ENCODE data around the gene CASQ2.
A peak's percentile ranks its signal among the peaks of the same experiment; 100 is the strongest.

Gene CASQ2

GRCh38 chr1:115660151-115660550 is 108.4 kb downstream of the CASQ2 start:
- no peak for DNase-seq (ENCODE audit: low read depth)

GRCh38 chr1:115658646-115659045 is 109.9 kb downstream of the CASQ2 start:
- no peak for DNase-seq (ENCODE audit: low read depth)

- DNase-seq (ENCODE audit: low read depth), result no peak
Measured at GRCh38 chr1:115656461-115657077, 111.9 kb downstream of the CASQ2 start.

- DNase-seq (ENCODE audit: low read depth), result no peak
Measured at GRCh38 chr1:115655916-115656315, 112.6 kb downstream of the CASQ2 start.

DNA sequence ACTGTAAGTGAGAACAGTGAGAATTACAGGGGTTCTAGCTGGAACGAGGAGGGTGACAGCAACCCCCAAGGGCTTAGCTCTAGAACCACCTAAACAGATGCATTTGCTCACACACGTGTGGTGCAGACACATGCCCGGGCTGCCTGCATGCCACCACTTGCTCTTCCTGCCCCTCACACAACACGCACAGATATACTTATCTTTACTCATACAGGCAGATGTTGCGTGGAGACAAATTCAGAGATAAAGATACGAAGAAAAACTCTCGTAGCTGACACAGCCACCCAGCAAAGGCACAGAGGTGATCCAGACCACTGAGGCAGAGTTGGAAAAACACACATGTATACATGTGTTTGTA is 113.2 kb downstream of the CASQ2 start:
- DNase-seq (ENCODE audit: low read depth), result peak; percentile 58

DNA sequence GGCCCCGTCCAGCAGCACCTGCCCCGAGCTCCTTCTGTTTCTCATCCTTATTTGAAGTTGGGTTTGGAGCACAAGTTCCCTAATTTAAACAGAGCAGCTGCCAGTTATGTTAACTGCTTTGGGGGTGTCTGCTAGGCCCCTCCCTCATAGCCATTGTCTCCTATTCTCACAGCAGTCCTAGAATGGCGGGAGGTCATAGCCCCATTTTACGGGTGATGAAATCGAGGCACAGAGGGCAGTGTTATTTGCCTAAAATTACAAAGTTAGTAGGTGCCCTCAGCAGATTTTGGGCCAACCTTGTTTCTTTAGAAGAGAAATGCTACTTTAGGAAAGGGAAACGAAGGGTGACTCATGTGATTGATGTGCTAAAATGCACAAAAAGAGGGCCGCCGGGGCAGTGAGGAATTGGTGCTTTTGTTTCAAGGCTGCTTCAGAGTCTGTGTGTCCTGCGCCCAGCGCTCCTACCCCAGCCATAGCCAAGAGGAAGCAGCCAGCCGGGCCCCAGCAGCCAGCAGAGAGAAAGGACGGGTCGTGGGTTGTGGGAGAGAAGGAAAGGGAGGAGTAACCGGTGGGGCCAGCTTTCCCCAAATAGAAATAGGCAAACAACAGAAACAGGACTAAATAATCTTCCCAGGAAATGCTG is 113.7 kb downstream of the CASQ2 start:
- DNase-seq (ENCODE audit: low read depth), result no peak

GRCh38 chr1:115654125-115654524 is 114.4 kb downstream of the CASQ2 start:
- DNase-seq (ENCODE audit: low read depth), result no peak

DNA sequence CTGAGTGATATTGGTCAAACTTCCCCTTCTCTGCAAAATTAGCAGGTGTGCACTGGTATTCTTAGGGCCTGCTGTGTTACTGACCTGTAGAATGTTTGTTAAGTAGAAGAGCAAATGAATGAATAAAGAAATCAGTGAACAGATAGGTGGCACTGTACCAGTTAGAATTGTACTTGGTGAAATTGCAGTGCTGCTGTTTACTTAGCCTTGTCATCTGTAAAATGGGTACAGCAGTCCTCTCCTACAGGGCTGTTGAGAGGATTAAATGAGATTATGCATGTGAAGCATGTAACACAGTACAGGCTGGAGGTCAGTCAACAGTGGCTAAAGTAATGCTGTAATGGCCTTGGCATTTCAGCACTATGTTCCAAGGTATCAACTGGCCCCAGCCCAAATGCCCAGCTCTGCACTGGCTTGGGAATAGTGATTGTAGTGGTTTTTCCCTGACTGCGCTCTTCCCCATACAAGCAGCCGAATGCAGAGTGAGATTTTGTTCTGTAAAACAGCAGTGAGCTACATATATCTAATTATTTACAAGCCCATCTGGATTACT is 116.2 kb downstream of the CASQ2 start:
- DNase-seq (ENCODE audit: low read depth), result no peak

GRCh38 chr1:115651391-115651790 is 117.1 kb downstream of the CASQ2 start:
- no peak for DNase-seq (ENCODE audit: low read depth)

DNA sequence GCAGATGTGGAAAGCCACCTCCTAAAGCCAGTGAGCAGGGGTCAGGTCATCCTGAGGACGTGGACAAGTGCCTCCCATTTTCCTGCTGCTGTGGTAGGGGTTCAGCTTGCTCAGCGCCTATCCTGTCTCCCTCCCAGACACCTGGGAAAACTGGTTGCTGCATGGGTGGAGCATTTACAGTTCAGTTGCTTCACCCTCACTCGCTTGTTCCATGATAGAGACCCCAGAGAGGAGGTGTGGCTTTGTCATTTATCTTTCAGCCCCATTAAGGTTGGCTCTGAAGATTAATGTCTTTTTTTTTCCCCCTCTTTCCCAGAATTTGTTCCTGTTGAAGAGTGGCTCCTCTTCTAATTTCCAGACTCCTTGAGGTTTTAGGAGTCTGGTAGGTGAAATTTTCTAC is 117.6 kb downstream of the CASQ2 start:
- no peak for DNase-seq (ENCODE audit: low read depth)
